Effector memory CD8-positive, alpha-beta T cell (primary cell): Measurements from ENCODE around the gene SLX1B.
"Not testable (repeated sequence)": the region's sequence is repeated elsewhere in the genome, so short reads cannot be mapped to it uniquely, and the experiment has no call there.

Experiments
- ATAC-seq: fragments of 150-1000 bp; cut with Tn5 transposase; replicated peaks from 2 replicates; pipeline ENCODE4 v1.10.0; 2021; ENCODE audit warnings: mild to moderate bottlenecking, moderate library complexity
- DNase-seq, 3 experiments: peaks; one replicate each; pipeline ENCODE4 v3.0.0; 2021
- H3K27ac Mint-ChIP-seq, 2 donors: one replicate each; pipeline ENCODE4 v1.8.0; 2022; ENCODE audit warnings: mild to moderate bottlenecking in 2 of 2, mixed read lengths in 2 of 2, moderate library complexity in 2 of 2
- H3K27me3 Mint-ChIP-seq, 2 donors: one replicate each; pipeline ENCODE4 v1.8.0; 2022; ENCODE audit warnings: mixed read lengths in 2 of 2
- H3K36me3 Mint-ChIP-seq: one replicate; pipeline ENCODE4 v1.8.0; 2022; ENCODE audit warnings: mild to moderate bottlenecking, moderate library complexity, mixed read lengths; ENCODE audit not compliant: insufficient read depth
- H3K4me1 Mint-ChIP-seq, 2 donors: one replicate each; pipeline ENCODE4 v1.8.0; 2022; ENCODE audit warnings: low read depth in 2 of 2, mixed read lengths in 2 of 2
- H3K4me3 Mint-ChIP-seq, 2 donors: one replicate each; pipeline ENCODE4 v1.8.0; 2022; ENCODE audit warnings: mild to moderate bottlenecking in 2 of 2, mixed read lengths in 2 of 2, moderate library complexity in 2 of 2
- H3K9me3 Mint-ChIP-seq, 2 donors: one replicate each; pipeline ENCODE4 v1.8.0; 2022; ENCODE audit warnings: mixed read lengths in 2 of 2
- total RNA-seq, 9 experiments: gene quantifications; one replicate each; lab custom pipeline; 2026; lab: John Stamatoyannopoulos, UW

The SLX1B gene
- 0 to 0.67 (median 0.06) reads per million in 9 experiments for total RNA-seq

DNA sequence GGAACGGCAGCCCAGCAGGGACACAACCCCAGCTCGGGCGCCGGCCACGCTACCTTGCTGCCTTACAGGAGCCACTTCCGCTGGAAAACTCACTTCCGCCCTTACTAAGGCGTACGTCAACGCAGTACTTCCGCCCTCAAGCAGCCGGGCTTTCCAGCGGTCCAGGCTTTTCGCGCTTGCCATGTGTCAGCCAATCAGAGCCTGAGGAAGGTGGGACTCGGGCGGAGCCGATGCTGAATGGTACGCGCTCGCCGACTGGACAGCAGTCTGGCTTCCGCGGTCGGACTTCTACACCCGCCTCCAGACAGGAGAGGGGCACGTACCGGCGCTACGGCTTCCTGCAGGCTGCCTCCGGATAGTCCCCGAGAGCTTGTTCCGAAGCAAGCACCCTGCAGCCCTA lies at the start of gene SLX1B, which contains the start of gene BOLA2:
Gene SLX1B (plus strand): TSS at position 265 of the 400 bp plus-strand sequence.
Gene BOLA2 (minus strand): TSS at position 83 of the 400 bp plus-strand sequence. CDS start 98 bp downstream, outside the sequence.
- not testable (repeated sequence) for H3K36me3 Mint-ChIP-seq, DNase-seq, H3K9me3 Mint-ChIP-seq, H3K4me1 Mint-ChIP-seq, H3K4me3 Mint-ChIP-seq, H3K27me3 Mint-ChIP-seq, H3K27ac Mint-ChIP-seq
- ATAC-seq, result peak; percentile 88

DNA sequence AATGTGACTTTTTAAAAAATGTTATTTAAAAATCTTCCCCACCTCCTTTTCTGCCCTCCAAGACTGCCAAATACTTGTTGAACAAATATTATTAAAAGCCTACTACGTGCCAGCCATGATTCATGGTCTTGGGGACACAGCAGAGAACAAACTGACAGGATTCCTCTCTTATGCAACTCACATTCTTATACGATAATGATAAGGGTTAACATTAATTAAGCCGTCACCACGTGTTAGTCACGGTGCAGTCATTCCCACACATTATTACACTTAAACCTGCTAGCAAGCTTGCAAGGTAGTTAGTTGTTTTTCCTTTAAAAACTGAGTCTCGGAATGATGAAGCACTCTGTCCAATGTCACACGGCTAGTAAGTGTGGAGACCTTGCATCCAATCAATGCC lies 49.1 kb upstream of the SLX1B start:
- H3K4me1 Mint-ChIP-seq, ATAC-seq, H3K36me3 Mint-ChIP-seq, DNase-seq, H3K27ac Mint-ChIP-seq, H3K9me3 Mint-ChIP-seq, H3K4me3 Mint-ChIP-seq, H3K27me3 Mint-ChIP-seq: not testable (repeated sequence)

GRCh38 chr16:29423587-29423986 lies 30.7 kb upstream of the SLX1B start:
- not testable (repeated sequence) for H3K27me3 Mint-ChIP-seq, H3K9me3 Mint-ChIP-seq, DNase-seq, ATAC-seq, H3K4me3 Mint-ChIP-seq, H3K27ac Mint-ChIP-seq, H3K36me3 Mint-ChIP-seq, H3K4me1 Mint-ChIP-seq

DNA sequence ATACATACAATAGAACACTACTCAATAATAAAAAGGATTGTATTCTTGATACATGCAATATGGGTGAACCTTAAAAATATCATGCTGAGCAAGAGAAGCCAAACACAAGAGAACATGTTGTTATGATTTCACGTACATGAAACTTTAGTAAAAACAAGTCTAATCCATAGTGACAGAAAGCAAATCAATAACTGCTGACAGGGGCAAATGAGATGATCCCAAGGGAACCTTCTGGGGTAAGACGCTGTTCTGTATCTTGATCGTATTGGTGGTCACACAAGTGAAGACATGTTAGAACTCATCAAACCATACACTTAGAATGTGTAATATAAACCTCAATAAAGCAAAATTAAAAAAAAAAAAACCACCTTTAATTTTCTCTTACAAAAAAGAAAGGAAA lies 28.9 kb upstream of the SLX1B start:
- H3K27me3 Mint-ChIP-seq, H3K4me1 Mint-ChIP-seq: not testable (repeated sequence)

DNA sequence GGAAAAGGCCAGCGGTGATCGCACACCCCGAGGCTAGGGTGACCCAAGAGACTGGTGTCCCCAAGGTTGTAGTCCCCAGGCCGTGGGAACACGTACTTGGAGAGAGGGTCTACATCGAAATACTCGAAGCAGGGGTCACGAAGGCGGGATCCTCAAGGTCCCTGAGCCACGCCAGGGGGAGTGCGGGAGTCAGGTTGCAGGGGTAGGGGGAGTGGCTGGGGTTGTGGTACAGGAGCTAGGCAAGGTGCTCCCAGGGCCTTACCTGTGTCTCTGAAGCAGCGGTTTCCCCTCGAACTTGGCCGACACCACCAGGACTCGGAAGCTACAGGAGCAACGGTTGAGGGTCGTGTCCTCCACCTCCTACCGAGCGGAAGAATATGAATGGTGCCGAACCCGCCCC lies 579 bp upstream of the SLX1B start:
- H3K27me3 Mint-ChIP-seq, H3K4me1 Mint-ChIP-seq, DNase-seq, H3K9me3 Mint-ChIP-seq, H3K36me3 Mint-ChIP-seq, H3K4me3 Mint-ChIP-seq, H3K27ac Mint-ChIP-seq: not testable (repeated sequence)
- peak; percentile 8 for ATAC-seq

More for the DNA sequence above, 28.9 kb upstream of the SLX1B start:
- not testable (repeated sequence) for H3K9me3 Mint-ChIP-seq, ATAC-seq, DNase-seq, H3K36me3 Mint-ChIP-seq, H3K27ac Mint-ChIP-seq, H3K4me3 Mint-ChIP-seq

DNA sequence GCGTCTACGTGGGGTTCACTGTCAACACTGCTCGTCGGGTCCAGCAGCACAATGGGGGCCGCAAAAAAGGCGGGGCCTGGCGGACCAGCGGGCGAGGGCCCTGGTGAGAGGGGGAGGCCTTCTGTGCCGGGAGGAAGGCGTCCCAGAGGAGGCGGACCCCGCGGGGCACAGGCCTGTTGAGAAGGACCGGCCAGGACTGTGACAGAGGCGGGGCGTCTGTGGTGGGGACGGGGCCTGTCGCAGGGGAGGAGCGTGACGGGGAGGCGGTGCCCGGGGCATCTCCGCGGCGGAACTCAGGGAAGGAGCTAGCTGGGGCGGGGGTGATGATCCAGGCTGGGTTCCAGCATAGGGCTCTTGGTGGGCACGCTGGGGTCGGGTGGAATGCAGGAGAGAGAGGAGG lies 495 bp downstream of the SLX1B start:
- ATAC-seq, result peak; percentile 71
- H3K27ac Mint-ChIP-seq, DNase-seq, H3K4me1 Mint-ChIP-seq, H3K36me3 Mint-ChIP-seq, H3K9me3 Mint-ChIP-seq, H3K4me3 Mint-ChIP-seq, H3K27me3 Mint-ChIP-seq: not testable (repeated sequence)

GRCh38 chr16:29457660-29458059 lies 3.3 kb downstream of the SLX1B start:
- H3K36me3 Mint-ChIP-seq, H3K9me3 Mint-ChIP-seq, DNase-seq, ATAC-seq, H3K4me3 Mint-ChIP-seq, H3K27me3 Mint-ChIP-seq, H3K27ac Mint-ChIP-seq, H3K4me1 Mint-ChIP-seq: not testable (repeated sequence)

DNA sequence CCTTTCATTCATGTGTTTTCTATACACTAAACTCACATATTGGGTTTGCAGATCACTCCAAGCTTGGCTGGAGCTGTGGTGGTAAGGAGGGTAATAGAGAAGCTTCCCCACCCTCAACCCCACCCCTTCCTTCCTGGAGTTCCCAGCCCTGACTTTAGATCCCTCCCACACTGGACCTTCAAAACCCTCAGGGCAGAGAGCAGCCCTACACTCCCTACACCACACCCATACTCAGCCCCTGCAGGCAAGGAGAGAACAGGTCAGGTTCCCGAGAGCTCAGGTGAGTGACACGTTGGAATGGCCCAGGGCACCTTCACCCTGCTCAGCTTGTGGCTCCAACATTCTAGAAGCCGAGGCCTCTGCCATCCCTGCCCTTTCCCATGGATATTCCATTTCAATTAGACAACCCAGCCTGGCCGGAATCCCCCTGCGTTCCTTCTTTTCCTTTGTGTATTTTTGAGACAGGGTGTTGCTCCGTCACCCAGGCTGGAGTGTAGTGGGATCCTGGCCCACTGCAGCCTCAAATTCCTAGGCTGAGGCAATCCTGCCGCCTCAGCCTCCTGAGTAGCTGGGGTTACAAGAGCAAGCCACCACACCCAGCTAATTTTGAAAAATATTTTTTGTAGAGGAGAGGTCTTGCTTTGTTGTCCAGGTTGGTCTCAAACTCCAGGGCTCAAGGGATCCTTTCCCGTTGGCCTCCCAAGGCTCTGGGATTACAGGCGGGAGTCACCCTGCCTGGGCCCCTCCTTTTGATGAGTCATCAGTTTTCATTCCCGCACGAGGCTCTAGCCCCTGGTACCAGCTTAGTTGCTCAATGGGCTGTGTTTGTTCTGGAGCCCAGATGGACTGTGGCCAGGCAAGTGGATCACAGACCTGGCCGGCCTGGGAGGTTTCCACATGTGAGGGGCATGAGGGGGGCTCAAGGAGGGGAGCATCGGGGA lies 5.6 kb downstream of the SLX1B start, which contains the start of gene SULT1A4:
Gene SULT1A4 (plus strand): TSS at position 208 of the 941 bp plus-strand sequence. CDS start 1,473 bp downstream, outside the sequence.
- H3K27me3 Mint-ChIP-seq, H3K36me3 Mint-ChIP-seq, ATAC-seq, H3K9me3 Mint-ChIP-seq, H3K4me3 Mint-ChIP-seq, H3K27ac Mint-ChIP-seq, H3K4me1 Mint-ChIP-seq, DNase-seq: not testable (repeated sequence)

DNA sequence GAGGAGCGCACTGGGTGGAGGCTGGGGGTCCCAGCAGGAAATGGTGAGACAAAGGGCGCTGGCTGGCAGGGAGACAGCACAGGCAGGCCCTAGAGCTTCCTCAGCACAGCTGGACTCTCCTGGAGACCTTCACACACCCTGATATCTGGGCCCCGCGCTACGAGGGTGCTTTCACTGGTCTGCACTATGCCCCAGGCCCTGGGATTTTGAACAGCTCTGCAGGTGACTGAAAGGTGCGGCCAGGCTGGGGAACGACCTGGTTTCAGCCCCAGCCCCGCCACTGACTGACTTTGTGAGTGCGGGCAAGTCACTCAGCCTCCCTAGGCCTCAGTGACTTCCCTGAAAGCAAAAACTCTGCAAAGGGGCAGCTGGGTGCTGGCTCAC lies 6.3 kb downstream of the SLX1B start:
- not testable (repeated sequence) for H3K36me3 Mint-ChIP-seq, H3K4me3 Mint-ChIP-seq, H3K27ac Mint-ChIP-seq, ATAC-seq, DNase-seq, H3K27me3 Mint-ChIP-seq, H3K4me1 Mint-ChIP-seq, H3K9me3 Mint-ChIP-seq

DNA sequence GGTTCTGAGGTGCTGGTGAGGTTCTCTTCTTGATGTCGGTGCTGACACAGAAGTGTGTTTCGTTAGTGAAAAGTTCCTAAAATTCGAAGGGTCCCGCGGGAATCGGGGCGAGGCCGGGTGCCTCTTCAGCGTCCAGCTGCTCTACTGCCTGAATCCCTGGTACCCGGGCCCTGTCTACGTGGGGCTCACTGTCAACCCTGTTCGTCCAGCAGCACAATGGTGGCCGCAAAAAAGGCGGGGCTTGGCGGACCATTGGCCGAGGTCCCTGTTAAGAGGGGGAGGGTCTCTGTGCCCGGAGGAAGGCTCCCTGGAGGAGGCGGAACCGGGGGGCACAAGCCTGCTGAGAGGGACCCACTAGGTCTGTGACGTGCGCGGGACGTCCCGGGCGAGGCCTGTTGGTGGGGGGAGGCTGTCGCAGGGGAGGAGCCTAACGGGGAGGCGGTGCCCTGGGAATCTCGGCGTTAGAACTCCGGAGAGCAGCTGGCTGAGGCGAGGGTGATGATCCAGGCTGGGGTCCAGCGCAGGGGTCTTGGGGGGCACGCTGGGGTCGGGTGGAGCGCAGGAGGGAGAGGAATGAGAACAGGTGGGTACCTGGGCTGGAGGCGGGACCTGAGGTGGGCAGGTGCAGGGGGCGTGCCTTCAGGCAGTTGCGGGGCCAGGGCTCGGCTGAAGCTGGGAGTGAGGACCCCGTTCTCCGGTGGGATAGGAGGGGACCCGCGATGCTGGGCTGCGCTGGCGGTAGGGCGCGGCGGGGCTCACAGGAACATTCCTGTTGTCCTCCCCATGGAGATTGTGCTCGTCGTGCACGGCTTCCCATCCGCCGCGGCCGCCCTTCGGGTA lies 11.9 kb downstream of the SLX1B start:
- H3K9me3 Mint-ChIP-seq, DNase-seq, H3K4me1 Mint-ChIP-seq, H3K27me3 Mint-ChIP-seq, H3K36me3 Mint-ChIP-seq, H3K4me3 Mint-ChIP-seq, H3K27ac Mint-ChIP-seq: not testable (repeated sequence)
- ATAC-seq, result peak; percentile 63

DNA sequence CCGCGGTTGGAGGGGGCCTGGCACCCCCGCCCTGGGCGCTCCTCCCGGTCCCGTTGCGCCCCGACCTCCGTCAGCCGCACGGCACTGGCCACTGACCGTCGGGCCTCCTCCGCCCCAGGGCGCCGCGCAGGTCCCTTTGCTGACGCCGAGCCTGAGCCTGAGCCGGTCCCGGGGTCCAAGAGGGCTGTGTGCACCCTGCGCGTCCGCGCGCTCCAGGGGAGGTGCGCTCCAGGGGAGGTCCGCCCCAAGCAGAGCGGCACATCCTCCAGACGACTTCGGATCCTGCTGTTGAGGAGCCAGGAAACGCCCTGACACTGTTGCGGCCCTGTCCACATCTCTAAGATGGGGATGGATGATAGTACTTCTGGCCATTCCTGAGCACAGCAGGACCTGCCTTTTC lies 12.6 kb downstream of the SLX1B start:
- H3K27me3 Mint-ChIP-seq, DNase-seq, H3K4me3 Mint-ChIP-seq, H3K4me1 Mint-ChIP-seq, H3K27ac Mint-ChIP-seq, H3K36me3 Mint-ChIP-seq, H3K9me3 Mint-ChIP-seq: not testable (repeated sequence)
- peak; percentile 59 for ATAC-seq

DNA sequence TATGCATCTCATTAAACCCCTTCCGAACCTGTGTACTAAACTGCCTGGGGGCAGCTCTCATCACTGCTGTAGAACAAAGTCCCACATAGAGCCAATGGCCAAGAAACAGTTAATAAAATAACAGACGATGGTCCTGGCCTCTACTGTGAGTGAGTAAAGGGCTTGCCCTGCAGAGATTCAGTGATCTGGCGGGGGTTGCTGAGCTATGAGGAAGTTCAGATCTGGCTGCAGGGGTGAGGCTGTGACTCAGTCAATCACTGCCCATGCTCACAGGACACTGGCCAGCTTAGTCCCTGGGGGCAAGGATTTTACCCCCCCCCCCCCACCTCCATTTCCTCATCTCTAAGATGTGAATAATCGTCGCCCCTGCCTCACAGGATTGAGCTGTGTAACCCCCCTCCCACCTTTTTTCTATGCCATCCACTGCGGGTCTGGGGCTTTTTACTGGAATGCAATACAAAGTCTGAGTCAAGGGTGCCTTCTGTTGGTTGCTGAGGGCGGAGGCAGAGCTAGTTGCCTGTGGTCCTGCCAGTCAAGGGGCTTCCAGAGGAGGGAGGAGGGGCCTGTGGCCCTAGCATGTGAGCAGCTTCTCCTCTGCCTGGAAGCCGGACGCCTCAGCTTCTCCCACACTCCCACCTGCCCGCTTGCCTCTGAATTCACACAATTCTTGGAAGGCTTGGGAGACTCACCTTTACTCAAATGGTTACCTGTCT lies 13.5 kb downstream of the SLX1B start:
- H3K27ac Mint-ChIP-seq, H3K36me3 Mint-ChIP-seq, H3K27me3 Mint-ChIP-seq, H3K9me3 Mint-ChIP-seq, DNase-seq, H3K4me1 Mint-ChIP-seq, ATAC-seq, H3K4me3 Mint-ChIP-seq: not testable (repeated sequence)

DNA sequence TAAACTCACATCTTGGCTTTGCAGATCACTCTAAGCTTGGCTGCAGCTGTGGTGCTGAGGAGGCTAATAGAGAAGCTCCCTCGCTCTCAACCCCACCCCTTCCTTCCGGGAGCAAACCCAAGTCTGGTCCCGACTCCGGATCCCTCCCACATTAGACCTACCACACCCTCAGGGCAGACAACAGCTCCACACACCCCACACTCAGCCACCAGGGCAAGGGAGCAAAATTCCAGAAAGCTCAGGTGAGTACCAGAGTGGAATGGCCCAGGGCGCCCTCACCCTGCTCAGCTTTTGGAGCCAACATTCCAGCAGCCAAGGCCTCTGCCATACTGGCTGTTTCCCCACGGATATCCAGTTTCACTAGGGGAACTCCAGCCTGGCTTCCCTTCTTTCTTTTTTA lies 15.3 kb downstream of the SLX1B start:
- peak; percentile 68 for ATAC-seq
- peak overlapping the region; percentile 40 to 43 for H3K4me3 Mint-ChIP-seq
- H3K9me3 Mint-ChIP-seq, H3K36me3 Mint-ChIP-seq, H3K27ac Mint-ChIP-seq, H3K27me3 Mint-ChIP-seq, H3K4me1 Mint-ChIP-seq: not testable (repeated sequence)
- DNase-seq, result peak; percentile 12 to 19 (median 18)
